HL-60/S4 treated with retinoic acid at 250 ng/mL for 4 days and 3 days (cell line): ENCODE data around the gene SOX15.
"Not testable (repeated sequence)": the region's sequence is repeated elsewhere in the genome, so short reads cannot be mapped to it uniquely, and the experiment has no call there.

Source experiments
- in situ Hi-C: fragments of 300-500 bp; cut with MboI; formaldehyde crosslinking; loops from 2 replicates; pipeline ENCODE4 v1.7.0; 2022; ENCODE audit warnings: low sequenced_read_pairs

Gene SOX15

DNA sequence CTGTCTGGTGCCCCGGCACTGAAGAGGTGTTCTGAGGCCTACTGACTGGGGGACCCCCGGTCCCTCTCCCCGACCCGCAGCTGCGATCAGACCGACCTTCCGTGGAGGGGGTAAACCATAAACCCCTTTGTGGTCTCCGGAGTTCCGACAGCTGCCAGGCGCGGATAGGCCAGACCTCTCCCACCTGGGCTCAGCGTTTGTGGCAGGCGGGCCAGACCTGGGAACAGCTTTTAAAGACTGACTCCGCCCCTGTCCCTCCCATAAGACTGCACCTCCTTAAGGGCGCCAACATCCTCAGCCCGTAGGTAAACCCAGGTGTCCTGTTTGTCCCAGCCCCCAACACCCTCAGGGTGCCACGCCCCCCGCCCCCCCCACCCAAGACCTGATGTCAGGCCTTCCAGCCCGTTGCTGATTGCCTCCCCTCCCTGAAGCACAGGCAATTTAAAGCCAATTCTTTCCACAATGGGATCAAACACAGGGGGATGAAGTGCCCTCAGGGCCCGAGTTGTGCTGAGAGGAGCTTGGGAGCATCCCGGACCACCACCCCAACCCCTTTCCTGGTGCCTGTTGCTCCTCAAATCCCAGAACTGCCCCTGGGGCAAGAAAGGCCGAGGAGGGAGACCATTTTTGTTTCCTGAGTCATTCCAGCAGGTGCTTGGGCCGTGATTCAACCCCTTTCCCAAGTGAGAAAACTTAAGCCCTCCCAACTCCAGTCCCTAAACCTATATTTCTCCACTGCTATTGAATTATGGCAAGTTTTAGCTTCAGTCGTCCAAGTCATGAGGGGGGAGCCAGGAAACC is at the start of gene SOX15:
Gene SOX15 (minus strand): TSS at position 204 of the 801 bp plus-strand sequence. CDS start 418 bp downstream, outside the sequence.
- in situ Hi-C loops = no loop called here

DNA sequence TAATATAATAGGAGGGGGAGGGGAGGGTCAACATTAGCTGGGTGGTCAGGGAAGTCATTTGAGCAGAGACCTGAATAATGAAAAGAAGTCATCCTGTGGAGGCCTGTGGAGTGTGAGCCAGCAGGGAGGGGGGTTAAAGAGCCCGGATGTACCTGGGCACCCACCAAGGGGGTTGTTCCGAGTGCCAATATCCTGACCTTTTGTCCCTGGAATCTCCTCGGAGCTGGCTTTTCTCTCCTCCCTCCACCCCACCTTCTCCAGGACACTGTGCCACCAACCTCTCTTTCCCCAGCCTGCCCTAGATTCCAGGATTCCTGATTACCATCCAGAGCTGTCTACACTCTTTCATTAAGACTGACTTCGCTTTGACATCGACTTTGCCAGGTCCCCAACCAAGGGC is 46.3 kb upstream of the SOX15 start:
- in situ Hi-C loops = no loop called here

DNA sequence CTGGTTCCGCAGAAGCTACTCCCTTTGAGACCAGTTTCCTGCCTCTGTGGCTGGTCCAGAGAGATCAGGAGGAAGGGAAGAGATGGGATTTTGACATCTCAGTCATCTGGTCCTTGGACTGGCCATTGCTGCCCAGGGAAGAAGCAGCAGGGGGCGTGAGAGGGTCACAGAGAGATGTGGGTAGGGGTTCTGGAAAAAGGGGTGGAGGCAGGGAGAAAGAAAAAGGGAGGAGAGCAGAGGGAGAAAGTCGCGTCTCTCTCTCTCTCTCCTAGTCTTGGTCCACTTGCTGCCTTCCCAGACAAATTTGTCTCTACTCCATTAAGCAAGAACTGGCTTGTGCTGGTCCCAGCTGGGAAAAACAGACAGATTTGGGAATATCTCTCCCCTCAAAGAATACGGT is 44.5 kb upstream of the SOX15 start:
- in situ Hi-C loops = no loop called here

DNA sequence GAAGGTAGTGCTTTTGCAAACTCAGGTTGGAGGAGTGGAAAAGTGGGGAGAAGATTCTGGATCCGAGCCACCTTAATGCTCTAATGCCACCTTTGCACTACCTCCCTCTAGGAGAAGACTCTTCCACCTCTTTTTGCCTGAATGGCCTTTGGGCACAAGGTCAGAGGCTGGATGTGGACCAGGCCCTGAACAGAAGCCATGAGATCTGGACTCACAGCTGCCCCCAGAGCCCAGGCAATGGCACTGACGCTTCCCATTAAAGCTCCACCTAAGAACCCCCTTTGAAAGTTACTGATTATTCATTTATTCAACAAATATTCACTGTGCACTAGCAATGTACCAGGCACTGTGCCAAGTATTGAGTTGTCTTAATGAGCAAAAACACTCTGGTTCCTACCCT is 43.2 kb upstream of the SOX15 start:
- in situ Hi-C loops = no loop called here

DNA sequence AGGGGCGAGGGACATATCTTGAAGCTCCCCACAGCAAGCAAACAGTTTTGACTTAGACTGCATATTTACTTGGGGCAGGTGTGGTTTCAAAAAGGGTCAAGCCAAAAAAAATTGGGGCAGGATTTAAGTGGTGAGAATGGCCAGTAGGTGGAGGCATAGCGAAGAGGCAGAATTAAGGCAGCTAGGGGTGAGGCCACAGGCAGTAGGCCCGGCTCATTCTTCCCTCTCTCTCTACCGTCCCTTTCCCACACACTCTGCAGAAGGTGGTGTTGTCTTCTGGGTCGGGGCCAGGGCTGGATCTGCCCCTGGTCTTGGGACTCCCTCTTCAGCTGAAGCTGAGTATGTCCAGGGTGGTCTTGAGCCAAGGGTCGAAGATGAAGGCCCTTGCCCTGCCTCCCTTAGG is 42.6 kb upstream of the SOX15 start:
- in situ Hi-C loops = no loop called here

DNA sequence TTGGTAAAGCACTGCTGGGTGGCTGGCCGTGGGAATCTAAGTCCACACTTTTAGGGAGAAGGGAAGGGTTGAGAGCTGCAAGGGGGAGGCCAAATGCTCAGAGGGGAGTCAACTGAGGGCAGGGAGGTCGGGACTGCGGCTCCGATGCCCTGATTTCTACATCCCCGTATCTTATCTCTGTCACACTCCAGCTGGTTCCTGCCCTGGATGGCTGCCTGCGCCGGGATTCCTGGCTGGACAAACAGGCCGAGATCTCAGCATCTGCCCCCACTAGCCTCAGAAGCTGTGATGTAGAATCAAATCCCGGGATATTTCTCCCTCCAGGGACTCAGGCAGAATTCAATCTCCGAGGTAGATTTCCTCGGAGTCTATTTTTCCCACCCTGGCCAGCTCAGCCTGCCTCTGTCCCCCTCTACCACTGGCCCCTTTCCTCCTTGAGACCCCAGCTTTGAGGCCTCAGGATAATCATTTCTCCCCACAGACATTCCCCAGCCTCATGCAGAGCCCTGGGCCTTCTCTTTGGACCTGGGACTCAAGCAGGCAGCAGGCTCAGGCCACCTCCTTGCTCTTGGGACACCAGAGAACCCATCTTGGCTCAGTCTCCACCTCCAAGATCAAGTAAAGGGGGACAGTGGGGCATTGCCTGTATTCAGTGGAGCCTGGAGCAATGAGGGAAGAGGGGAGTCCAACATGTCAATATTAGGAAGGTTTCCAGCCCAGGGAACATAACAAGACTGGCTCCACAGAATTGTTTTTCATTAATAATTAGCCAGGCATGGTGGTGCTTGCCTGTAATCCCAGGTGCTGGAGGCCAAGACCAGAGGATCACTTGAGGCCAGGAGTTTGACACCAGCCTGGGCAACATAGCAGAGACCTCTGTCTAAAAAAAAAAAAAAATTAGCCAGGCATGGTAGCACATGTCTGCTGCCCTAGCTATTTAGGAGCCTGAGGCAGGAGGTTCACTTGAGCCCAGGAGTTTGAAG is 41.8 kb upstream of the SOX15 start:
- in situ Hi-C loops = no loop called here

DNA sequence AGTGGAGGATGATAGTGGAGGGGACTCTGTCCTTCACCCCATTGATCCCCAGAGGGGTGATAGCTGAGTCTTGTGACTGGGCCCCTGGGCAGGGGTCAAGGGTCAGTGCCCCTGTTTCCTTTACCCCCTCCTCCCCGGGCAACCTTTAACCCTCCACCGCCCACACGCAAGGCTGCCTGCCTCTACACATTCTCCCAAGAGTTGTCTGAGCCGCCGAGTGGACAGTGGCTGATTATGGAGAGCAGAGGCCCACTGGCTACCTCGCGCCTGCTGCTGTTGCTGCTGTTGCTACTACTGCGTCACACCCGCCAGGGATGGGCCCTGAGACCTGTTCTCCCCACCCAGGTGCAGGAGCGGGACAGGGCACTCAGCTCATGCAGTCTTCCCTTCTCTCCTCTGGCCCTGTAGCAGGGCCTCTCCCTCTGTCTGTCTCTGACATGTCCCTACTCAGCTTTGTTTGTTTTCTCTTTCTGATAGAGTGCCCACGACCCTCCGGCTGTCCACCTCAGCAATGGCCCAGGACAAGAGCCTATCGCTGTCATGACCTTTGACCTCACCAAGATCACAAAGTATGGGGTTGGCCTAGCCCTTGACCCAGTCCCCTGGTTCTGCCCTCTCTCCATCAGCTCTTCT is 40.2 kb upstream of the SOX15 start, which contains the start of gene SHBG:
Gene SHBG (plus strand): TSS at position 197 of the 633 bp plus-strand sequence. CDS start 38 bp downstream, at position 235.
- in situ Hi-C loops = no loop called here

DNA sequence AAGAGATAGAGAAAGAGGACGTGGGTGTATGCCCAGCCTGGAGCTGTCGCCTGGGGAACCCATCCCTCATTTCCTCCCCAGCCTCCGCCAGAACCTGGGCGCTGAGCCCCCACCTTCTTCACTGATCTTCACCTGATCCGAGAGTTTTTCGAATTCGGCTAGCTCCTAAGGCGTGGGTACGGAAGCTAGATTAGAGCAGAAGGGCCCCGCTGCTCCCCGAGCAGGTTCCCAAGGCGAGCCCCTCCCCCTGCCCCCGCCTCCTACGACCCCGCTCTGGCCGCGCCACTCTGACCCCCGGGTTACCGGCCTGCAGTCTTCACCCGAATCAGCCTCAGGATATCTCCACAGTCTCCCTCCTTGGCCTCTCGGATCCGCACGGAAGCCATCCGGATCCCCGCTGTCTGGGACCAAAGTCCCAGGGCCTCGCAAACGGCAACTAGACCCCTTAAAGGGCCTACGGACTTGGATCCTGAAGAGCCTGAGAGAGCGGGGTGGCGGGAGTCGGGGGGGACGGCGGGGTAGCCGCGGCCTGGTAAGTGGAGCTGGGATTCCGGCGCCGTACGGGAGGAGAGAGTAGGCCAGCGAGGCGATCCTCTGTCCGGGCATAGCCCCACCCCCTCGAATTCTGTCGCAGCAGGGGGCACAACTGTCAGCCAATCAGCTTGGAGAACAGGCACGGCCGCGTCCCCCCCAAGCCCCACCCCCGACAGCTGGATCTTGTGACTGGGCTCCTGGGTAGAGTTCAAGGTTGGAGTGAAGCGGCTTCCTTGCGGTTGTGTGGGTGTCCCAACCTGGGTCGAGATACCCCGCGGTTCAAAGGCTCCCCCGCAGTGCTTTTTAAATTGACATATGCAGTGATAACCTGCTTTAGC is 37.6 kb upstream of the SOX15 start, which contains the start of gene SAT2:
Gene SAT2 (minus strand): TSS at position 572 of the 872 bp plus-strand sequence. CDS start 186 bp downstream, at position 386.
- in situ Hi-C loops = no loop called here

DNA sequence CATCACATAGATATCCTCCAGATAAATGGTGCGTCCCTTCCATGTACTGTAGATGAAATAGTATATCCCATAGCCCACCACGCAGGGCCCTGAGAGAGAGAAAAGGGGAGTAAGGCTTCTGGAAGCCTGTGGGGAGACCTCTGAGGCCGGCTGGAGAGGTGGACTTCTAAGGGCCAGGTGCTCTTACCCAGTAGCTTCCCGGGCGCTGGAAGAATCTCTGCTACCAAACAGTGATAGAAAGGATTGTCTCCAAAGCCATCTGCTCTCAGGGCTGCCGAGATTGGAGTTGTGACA is 37.0 kb upstream of the SOX15 start:
- in situ Hi-C loops = no loop called here

DNA sequence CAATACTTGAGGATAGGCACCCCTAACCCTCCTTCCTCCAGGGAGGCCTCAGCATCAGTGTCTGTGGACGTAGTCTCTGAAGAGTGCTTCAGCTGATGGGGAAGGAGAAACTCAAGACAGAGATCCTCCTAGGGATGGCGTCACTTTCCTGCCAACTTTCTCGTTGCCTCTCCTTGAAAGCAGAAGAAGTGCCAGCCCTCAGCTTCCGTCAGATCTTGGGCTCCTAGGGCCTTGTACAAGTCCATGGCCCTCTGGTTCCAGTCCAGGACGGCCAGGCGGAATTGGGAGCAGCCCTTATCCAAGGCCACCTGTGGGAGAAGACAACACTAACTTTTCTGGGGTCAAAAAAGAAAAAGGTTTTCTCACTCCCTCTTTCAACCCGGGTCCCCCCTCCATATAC is 36.4 kb upstream of the SOX15 start:
- in situ Hi-C loops = no loop called here

DNA sequence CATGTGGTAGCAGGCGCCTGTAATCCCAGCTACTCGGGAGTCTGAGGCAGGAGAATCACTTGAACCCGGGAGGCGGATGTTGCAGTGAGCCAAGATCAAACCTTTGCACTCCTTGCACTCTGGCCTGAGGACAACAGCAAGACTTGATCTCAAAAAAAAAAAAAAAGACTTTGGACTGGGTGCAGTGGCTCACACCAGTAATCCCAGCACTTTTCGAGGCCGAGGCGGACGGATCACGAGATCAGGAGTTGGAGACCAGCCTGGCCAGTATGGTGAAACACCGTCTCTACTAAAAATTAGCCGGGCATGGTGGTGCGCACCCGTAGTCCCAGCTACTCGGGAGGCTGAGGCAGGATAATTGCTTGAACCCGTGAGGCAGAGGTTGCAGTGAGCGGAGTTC is 35.9 kb upstream of the SOX15 start:
- in situ Hi-C loops = not testable (repeated sequence)

DNA sequence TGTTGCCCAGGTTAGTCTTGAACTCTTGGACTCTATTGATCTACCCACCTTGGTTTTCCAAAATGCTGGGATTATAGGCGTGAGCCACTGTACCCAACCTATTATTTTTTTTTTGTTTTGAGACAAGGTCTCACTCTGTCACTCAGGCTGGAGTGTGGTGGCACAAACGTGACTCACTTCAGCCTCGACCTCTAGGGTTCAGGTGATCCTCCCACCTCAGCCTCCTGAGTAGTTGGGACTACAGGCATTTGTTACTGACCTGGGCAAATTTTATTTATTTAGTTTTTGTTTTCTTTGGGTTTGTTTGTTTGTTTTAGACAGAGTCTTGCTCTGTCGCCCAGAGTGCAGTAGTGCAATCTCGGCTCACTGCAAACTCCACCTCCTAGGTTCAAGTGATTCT is 33.8 kb upstream of the SOX15 start:
- in situ Hi-C loops = no loop called here

DNA sequence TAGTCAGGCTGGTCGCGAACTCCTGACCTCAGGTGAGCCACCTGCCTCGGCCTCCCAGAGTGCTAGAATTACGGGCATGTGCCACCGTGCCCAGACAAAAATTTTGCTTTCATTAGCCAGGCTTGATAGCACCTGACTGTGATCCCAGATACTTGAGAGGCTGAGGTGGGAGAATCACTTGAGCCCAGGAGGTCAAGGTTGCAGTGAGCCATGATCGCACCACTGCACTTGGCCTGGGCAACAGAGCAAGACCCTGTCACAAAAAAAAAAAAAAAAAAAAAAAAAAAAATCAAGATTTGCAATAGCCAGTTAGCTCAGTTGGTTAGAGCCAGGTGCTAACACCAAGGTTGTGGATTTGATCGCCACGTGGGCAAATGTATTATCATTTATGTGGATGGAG is 30.9 kb upstream of the SOX15 start:
- in situ Hi-C loops = no loop called here

DNA sequence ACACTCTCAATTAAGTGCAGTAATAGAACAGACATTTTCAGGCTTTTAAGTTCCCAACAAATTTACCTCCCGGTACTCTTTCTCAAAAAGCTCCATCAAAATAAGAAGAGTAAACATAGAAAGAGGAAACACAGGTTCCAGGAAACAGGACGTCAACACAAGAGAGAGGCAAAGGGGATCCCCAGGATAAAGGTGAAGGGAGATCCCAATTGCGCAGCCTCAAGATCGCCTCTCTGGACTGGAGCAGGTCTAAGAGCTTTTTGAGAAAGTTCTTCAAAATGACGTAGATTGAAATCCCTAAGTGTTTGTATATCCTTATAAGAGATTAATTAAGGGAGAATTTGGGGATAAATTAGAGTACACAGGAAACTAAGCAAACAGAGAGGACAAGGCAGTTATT is 28.7 kb upstream of the SOX15 start:
- in situ Hi-C loops = no loop called here

DNA sequence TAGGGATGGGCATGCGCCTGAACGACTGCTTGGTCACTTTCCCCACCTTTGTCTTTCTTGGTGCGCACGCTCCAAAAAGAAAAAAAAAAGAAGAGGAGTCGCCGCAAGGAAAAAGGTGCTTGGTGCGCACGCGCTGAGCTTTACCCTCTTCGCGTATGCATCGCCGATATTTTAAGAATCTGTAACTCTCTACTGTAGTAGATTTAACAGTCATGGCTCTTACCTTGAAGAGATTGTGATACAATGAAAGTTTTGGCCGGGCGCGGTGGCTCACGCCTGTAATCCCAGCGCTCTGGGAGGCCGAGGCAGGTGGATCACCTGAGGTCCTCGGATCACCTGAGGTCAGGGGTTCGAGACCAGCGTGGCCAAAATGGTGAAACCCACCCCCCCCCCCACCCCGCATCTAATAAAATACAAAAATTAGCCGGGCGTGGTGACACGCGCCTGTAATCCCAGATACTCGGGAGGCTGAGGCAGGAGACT is 25.4 kb upstream of the SOX15 start:
- in situ Hi-C loops = no loop called here

DNA sequence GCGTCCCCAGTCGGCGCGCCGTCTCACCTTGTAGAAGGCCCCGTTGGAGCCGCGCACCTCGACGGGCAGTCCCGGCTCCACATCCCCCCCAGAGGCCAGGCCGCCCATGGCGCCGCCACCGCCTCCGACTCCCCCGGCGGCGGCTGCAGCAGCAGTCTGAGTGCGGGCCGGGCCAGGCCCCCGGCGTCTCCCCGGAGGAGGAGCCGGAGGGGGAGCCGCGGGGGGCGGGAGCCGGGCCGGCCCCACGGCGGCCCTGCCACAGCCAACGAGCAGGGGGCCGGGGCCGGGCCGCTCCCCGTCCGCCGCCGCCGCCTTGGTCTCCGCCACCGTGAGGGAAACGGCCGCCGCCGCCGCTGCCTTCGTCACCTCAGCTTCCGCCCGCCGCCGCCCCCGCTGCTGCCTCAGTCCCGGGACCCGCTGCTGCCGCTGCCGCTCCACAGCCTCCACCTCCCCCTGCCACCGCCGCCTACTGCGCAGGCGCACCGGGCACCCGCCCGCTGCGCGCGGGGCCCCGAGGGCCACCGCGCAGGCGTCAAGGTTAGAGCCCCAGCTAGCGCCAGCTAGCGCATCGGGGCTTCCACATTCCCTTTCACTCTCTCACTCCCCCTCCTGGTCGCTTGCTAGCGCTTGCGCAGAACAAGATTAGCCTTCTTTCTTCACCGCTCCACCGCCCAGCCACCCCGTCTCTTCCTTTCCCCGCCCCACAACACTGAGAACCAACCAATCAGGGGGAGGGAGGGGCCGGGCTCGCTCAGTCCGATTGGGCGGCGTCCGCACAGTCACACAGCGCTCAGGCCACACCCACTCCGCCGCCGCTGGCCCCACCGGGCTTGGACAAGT is 24.8 kb upstream of the SOX15 start, which contains the start of gene FXR2:
Gene FXR2 (minus strand): TSS at position 473 of the 840 bp plus-strand sequence. CDS start 365 bp downstream, at position 108.
- in situ Hi-C loops = no loop called here

DNA sequence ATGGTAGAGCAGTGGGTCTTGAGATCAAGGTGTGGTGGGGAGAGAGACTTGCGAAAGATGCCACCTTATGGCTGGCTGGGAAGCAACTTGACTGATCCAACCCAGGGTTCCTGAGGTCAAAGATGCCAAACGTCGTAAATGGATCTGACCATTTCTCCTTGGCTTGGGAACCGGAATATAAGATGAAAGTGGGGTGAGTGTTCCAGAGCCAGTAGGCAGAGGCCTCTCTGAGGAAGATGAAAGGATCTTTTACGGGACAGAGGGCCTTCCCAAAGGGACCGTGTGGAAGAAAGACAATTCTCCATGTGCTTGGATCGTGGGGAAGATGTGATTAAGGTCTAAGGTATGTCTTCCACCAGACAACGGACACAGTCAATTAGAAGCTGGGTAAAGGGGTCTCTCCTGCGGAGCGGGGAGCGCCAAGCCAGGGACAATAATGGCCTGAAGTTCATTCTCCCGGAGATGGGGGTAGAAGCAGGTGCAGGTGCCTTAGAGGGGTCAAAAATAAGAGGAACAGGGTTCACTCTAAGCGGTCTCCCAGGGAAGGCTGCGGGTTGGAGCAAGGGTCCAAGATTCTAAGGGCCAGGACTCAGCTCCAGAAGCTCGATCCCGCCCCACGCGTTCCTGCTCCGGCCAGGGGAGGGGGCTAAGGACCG is 24.0 kb upstream of the SOX15 start:
- in situ Hi-C loops = no loop called here

DNA sequence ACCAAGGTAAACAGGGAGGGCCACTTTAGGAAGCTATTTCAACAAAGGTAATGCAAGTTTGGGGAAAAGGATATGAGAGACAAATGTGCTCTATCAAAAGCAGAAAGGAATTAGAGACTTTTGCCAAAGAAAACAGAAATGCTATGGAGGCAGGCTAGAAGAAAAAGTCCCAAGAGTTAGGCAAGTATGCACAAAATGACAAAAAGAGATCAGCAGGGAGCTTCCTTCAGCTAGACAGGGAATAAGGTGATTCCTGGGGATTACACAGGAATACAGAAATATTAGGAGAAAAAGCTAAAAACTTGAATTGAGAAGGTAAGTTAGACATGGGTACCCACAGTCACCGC is 22.4 kb upstream of the SOX15 start:
- in situ Hi-C loops = no loop called here
